PC-9 (cell line): Measurements from ENCODE around the gene DENND6A. TPM values are rescaled to one million over a fixed set of nuclear protein-coding genes. Genes with fewer than 3 reads are reported as not detected.
"Not testable (repeated sequence)": the region's sequence is repeated elsewhere in the genome, so short reads cannot be mapped to it uniquely, and the experiment has no call there.

ENCODE experiments used
- BruUV-seq: library from RNA; stranded (reverse); fragments of 400-500 nt; replicated peaks from 2 replicates; lab custom pipeline; 2021; lab: Mats Ljungman, UMichigan
- CTCF ChIA-PET: fragments of 300-600 bp; sonication (Branson Sonifier 250); formaldehyde crosslinking; loops from one replicate; lab custom pipeline; 2022; ENCODE audit warnings: antibody characterized with exemption; lab: Charles Lee
- POLR2A ChIA-PET: fragments of 300-600 bp; sonication (Branson Sonifier 250); formaldehyde crosslinking; loops from one replicate; lab custom pipeline; 2022; ENCODE audit warnings: antibody characterized with exemption; ENCODE audit not compliant: unreplicated experiment; lab: Charles Lee
- DNase-seq, 2 experiments: peaks; one replicate each; pipeline versions ENCODE4 v3.0.0 to v3.0.0-alpha.2; 2015 to 2022; ENCODE audit warnings: mixed read lengths in 1 of 2
- H2AFZ ChIP-seq: fragments of 200-600 bp; sonication (generic); 2 replicates; pipeline ENCODE4 v1.8.1; 2017; ENCODE audit warnings: antibody characterized with exemption
- H3F3A ChIP-seq: fragments of 200-600 bp; sonication (generic); 2 replicates; pipeline ENCODE4 v1.8.1; 2017; ENCODE audit warnings: antibody characterized with exemption, mild to moderate bottlenecking, low read depth; ENCODE audit not compliant: insufficient read depth
- H3K27ac ChIP-seq: fragments of 200-600 bp; sonication (generic); 2 replicates; pipeline ENCODE4 v1.6.1; 2016; ENCODE audit warnings: mixed run types
- H3K27me3 ChIP-seq: fragments of 200-600 bp; sonication (generic); 2 replicates; pipeline ENCODE4 v1.6.1; 2016; ENCODE audit warnings: low read depth, mixed run types; ENCODE audit not compliant: insufficient read depth
- H3K36me3 ChIP-seq: fragments of 200-600 bp; sonication (generic); 2 replicates; pipeline ENCODE4 v1.6.1; 2016; ENCODE audit warnings: low read depth, mixed run types
- H3K4me1 ChIP-seq: fragments of 200-600 bp; sonication (generic); replicated peaks from 2 replicates; pipeline ENCODE4 v1.6.1; 2016; ENCODE audit warnings: mixed run types; ENCODE audit not compliant: insufficient read depth
- H3K4me2 ChIP-seq: fragments of 200-600 bp; sonication (generic); 2 replicates; pipeline ENCODE4 v1.6.1; 2017; ENCODE audit warnings: mixed run types
- H3K4me3 ChIP-seq: fragments of 200-600 bp; sonication (generic); 2 replicates; pipeline ENCODE4 v1.6.1; 2016; ENCODE audit warnings: mixed run types
- H3K79me2 ChIP-seq: fragments of 200-600 bp; sonication (generic); 2 replicates; pipeline ENCODE4 v1.6.1; 2017; ENCODE audit warnings: low read depth, mixed run types
- H3K9me2 ChIP-seq: fragments of 200-600 bp; sonication (generic); 2 replicates; pipeline ENCODE4 v1.8.1; 2017; ENCODE audit warnings: mild to moderate bottlenecking; ENCODE audit not compliant: insufficient read depth
- H3K9me3 ChIP-seq: fragments of 200-600 bp; sonication (generic); 2 replicates; pipeline ENCODE4 v1.8.1; 2016; ENCODE audit warnings: low read depth; ENCODE audit not compliant: insufficient read depth
- H4K20me1 ChIP-seq: fragments of 200-600 bp; sonication (generic); 2 replicates; pipeline ENCODE4 v1.8.1; 2017; ENCODE audit not compliant: insufficient read depth
- EZH2 ChIP-seq: fragments of 200-600 bp; sonication (generic); IDR thresholded peaks from 2 replicates; pipeline ENCODE4 v1.8.0; 2017; ENCODE audit warnings: antibody characterized with exemption, low read depth
- intact Hi-C: fragments of 100-400 bp; cut with micrococcal nuclease; formaldehyde crosslinking; loops from one replicate; pipeline ENCODE4 v1.10.0; 2022; ENCODE audit not compliant: unreplicated experiment
- total RNA-seq: library from RNA; stranded (reverse); gene quantifications from 2 replicates; pipeline ENCODE4 v1.2.3, GENCODE V29; 2021
- TF ChIP-seq, protein P1 (sequence below): fragments of 200-600 bp; sonication (generic); conservative IDR thresholded peaks from 2 replicates; pipeline ENCODE4 v1.6.1; 2017; ENCODE audit warnings: mixed run types, antibody characterized with exemption, mild to moderate bottlenecking, moderate library complexity

DENND6A gene
- total RNA-seq, 1 experiment from 2014 or later = 28.2 TPM

DNA sequence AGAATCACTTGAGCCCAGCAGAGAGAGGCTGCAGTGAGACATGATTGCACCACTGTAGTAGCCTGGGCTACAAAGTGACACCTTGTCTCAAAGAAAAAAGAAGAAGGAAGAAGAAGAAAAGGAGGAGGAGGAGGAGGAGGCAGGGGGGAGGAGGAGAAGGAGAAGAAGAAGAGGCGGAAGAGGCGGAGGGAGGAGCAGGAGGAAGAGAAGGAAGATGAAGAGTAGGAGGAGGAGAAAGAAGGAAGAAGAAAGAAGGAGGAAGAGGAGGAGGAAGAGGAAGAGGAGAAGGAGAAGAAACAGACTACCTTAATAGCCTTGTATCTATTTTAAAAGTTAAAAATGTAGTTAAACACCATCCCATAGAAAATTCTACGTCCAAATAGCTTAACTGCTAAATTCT is 76.6 kb downstream of the DENND6A start:
- H3K4me1 ChIP-seq = no peaks in the 10 kb centered on the region
- no peak overlapping the region for H3K4me2 ChIP-seq
- intact Hi-C loops = no loop called here
- no peaks in the 10 kb centered on the region for H3K9me3 ChIP-seq
- no peaks in the 10 kb centered on the region for H3K27me3 ChIP-seq
- no peak overlapping the region for H2AFZ ChIP-seq
- H3K27ac ChIP-seq = no peak overlapping the region
- no peaks in the 10 kb centered on the region for H4K20me1 ChIP-seq
- CTCF ChIA-PET = no interaction called here
- no TSS peak for BruUV-seq
- DNase-seq = no peak
- TF ChIP-seq, protein P1, sequence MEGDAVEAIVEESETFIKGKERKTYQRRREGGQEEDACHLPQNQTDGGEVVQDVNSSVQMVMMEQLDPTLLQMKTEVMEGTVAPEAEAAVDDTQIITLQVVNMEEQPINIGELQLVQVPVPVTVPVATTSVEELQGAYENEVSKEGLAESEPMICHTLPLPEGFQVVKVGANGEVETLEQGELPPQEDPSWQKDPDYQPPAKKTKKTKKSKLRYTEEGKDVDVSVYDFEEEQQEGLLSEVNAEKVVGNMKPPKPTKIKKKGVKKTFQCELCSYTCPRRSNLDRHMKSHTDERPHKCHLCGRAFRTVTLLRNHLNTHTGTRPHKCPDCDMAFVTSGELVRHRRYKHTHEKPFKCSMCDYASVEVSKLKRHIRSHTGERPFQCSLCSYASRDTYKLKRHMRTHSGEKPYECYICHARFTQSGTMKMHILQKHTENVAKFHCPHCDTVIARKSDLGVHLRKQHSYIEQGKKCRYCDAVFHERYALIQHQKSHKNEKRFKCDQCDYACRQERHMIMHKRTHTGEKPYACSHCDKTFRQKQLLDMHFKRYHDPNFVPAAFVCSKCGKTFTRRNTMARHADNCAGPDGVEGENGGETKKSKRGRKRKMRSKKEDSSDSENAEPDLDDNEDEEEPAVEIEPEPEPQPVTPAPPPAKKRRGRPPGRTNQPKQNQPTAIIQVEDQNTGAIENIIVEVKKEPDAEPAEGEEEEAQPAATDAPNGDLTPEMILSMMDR = no peak
- TF ChIP-seq EZH2 = no peak
- H3F3A ChIP-seq = no peaks in the 10 kb centered on the region
- POLR2A ChIA-PET = interaction anchor here (0.6 to 0.7 kb wide), 2 partner anchors 9 to 44 kb away, joined by 3 to 14 read pairs; no protein-coding TSS in a partner anchor
- H3K79me2 ChIP-seq = no peaks in the 10 kb centered on the region
- H3K36me3 ChIP-seq = no peaks in the 10 kb centered on the region
- no peaks in the 10 kb centered on the region for H3K9me2 ChIP-seq
- no peak overlapping the region for H3K4me3 ChIP-seq

DNA sequence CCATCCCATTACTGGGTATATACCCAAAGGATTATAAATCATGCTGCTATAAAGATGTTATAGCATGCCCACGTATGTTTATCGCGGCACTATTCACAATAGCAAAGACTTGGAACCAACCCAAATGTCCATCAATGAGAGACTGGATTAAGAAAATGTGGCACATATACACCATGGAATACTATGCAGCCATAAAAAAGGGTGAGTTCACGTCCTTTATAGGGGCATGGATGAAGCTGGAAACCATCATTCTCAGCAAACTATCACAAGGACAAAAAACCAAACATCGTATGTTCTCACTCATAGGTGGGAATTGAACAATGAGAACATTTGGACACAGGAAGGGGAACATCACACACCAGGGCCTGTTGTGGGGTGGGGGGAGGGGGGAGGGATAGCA is 81.0 kb downstream of the DENND6A start:
- not testable (repeated sequence) for H3K9me2 ChIP-seq, BruUV-seq

DNA sequence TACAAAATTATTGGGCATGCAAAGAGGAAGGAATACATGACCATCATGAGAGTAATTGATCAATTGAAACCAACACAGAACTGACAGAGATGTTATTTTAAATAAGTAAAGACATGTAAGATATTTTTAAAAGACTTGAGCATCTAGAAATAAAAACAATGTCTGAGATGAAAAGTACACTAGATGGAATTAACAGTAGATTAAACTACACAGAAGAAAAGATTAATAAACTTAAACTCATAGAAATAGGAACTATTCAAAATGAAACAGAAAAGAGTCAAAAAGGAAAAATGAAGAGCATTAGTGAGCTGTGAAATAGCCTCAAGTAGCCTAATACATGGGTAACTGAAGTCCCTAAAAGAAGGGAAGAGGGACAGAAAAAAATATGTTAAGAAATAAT is 87.2 kb downstream of the DENND6A start:
- Histone ChIP-seq H3K27me3 (no peaks in the 10 kb centered on the region), H3K4me2 (no peak overlapping the region), H2AFZ (no peak overlapping the region), H3K9me2 (no peaks in the 10 kb centered on the region), H3K4me3 (no peak overlapping the region), H4K20me1 (no peaks in the 10 kb centered on the region), H3K36me3 (no peaks in the 10 kb centered on the region), H3K4me1 (no peaks in the 10 kb centered on the region), H3K9me3 (no peaks in the 10 kb centered on the region), H3F3A (no peaks in the 10 kb centered on the region), H3K79me2 (no peaks in the 10 kb centered on the region), H3K27ac (no peak overlapping the region)
- intact Hi-C loops = no loop called here
- TF ChIP-seq, protein P1 = no peak
- no peak for TF ChIP-seq EZH2
- DNase-seq = no peak
- BruUV-seq = no TSS peak
- POLR2A ChIA-PET = no interaction called here
- CTCF ChIA-PET = no interaction called here

More for the DNA sequence above, 81.0 kb downstream of the DENND6A start:
- H4K20me1 ChIP-seq, DNase-seq, H3K36me3 ChIP-seq, POLR2A ChIA-PET, intact Hi-C loops, CTCF ChIA-PET, H3K4me2 ChIP-seq, H3K27ac ChIP-seq, H3K4me1 ChIP-seq, H3K4me3 ChIP-seq, H3F3A ChIP-seq, H3K9me3 ChIP-seq, H2AFZ ChIP-seq, H3K79me2 ChIP-seq, H3K27me3 ChIP-seq: not testable (repeated sequence)

DNA sequence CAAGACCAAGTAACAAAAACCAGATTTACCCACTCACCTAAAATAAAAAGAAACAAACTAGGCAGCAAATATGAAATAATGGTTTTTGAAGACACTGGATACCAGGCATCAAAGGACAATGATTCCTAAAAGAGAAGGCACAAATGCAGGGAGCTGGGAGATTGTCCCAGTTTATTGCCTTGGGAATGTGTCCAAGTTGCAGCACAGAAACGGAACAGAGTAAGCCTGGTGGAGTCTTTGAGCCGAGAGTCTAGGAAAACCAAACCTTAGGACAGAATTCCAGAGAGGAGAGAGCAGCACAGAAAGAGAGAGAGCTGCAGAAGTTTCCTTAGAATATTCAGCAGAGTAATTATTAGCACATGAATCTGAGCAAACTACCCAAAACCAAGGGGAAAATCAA is 87.9 kb downstream of the DENND6A start:
- Histone ChIP-seq H3K36me3 (no peaks in the 10 kb centered on the region), H3K27ac (no peak overlapping the region), H3F3A (no peaks in the 10 kb centered on the region), H3K9me3 (no peaks in the 10 kb centered on the region), H2AFZ (no peak overlapping the region), H3K27me3 (no peaks in the 10 kb centered on the region), H3K4me2 (no peak overlapping the region), H3K79me2 (no peaks in the 10 kb centered on the region), H4K20me1 (no peaks in the 10 kb centered on the region), H3K4me1 (no peaks in the 10 kb centered on the region), H3K9me2 (no peaks in the 10 kb centered on the region), H3K4me3 (no peak overlapping the region)
- no peak for DNase-seq
- intact Hi-C loops = no loop called here
- BruUV-seq = no TSS peak
- TF ChIP-seq, protein P1 = no peak
- CTCF ChIA-PET = no interaction called here
- POLR2A ChIA-PET = no interaction called here
